Neural cell (in vitro differentiated cells): Measurements from ENCODE around the gene UGT3A2.

Experiments used
- CTCF ChIP-seq: fragments of 450-650 bp; IDR thresholded peaks from 2 replicates; pipeline ENCODE4 v1.5.1; 2014; ENCODE audit warnings: antibody characterized with exemption, mild to moderate bottlenecking, moderate library complexity; ENCODE audit not compliant: poor library complexity, severe bottlenecking
- EP300 ChIP-seq: fragments of 450-650 bp; conservative IDR thresholded peaks from 2 replicates; pipeline ENCODE4 v1.6.1; 2014; ENCODE audit warnings: antibody characterized with exemption, mild to moderate bottlenecking, moderate library complexity; ENCODE audit not compliant: poor library complexity, severe bottlenecking
- EZH2 ChIP-seq: fragments of 200-600, 300-800 bp; shearing (Covaris generic), sonication (generic); IDR thresholded peaks from 2 replicates; pipeline ENCODE4 v1.6.1; 2014; ENCODE audit warnings: antibody characterized with exemption, low read length, borderline replicate concordance, mild to moderate bottlenecking; ENCODE audit not compliant: insufficient read depth, poor library complexity, severe bottlenecking
- TAF1 ChIP-seq: IDR thresholded peaks from 2 replicates; pipeline ENCODE4 v1.6.1; 2012; ENCODE audit warnings: low read depth

GRCh38 chr5:36033486-36033885, 33.2 kb downstream of the UGT3A2 start:
- TF ChIP-seq EZH2 = no peak
- no peak for TF ChIP-seq CTCF
- TF ChIP-seq TAF1 = no peak
- no peak for TF ChIP-seq EP300
